ENCODE data around the gene PTCHD4.

DNA sequence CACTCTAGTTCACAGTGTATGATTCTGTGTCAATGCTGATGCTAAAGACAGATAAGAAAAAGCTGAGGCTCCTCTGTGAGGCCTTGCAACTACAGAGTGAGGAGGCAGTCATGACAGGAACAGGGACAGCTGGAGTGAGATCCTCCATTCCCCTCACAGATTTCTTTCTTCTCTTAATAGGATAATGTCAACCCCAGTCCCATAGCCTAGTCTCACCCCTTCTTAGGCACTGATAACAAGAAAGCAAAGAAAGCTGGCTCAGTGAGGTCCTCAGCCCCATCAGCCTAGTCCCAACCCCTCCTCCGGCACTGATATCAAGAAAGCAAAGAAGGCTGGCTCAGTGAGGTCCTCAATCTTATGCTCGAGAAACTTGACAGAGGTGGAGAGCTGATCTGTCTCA lies 2.1 kb upstream of the PTCHD4 start:
- TF ChIP-seq CTCF (IDR thresholded peaks at IDR 0.05; ENCODE audit: insufficient read depth, low read length, poor library complexity, severe bottlenecking) (no peak), EZH2phosphoT487 (conservative IDR thresholded peaks at IDR 0.05; ENCODE audit: low read length) (no peak)
